ENCODE measurements around the gene DAGLA.

DAGLA gene

GRCh38 chr11:61793083-61793828 is 113.1 kb downstream of the DAGLA start:
- Histone ChIP-seq H3K36me3 (ENCODE audit: insufficient read depth, insufficient read length, low read length) (peaks cover 72% of the 10 kb centered on the region), H3K4me3 (ENCODE audit: insufficient read length, low read depth) (peak overlapping the region; percentile 96), H3K9ac (ENCODE audit: insufficient read length, low read depth) (peak overlapping the region; percentile 99), H3K4me1 (ENCODE audit: insufficient read depth, insufficient read length) (peaks cover 6% of the 10 kb centered on the region), H3K9me3 (ENCODE audit: insufficient read depth, low read length) (no peaks in the 10 kb centered on the region), H3K27me3 (ENCODE audit: insufficient read depth, insufficient read length) (no peaks in the 10 kb centered on the region)
- DNase-seq (ENCODE audit: low read depth, low spot score) = no peak
- no peak for TF ChIP-seq ZNF274 (IDR thresholded peaks at IDR 0.05; ENCODE audit: low read depth, low read length)
- no peak for TF ChIP-seq YY1 (IDR thresholded peaks at IDR 0.05; ENCODE audit: insufficient read depth, insufficient read length)
- TF ChIP-seq SUZ12 (IDR thresholded peaks at IDR 0.05; ENCODE audit: extremely low read depth, insufficient read depth, insufficient read length) = no peak

- Histone ChIP-seq H3K9ac (ENCODE audit: insufficient read length, low read depth) (peak overlapping the region; percentile 99), H3K4me3 (ENCODE audit: insufficient read length, low read depth) (peak overlapping the region; percentile 96), H3K4me1 (ENCODE audit: insufficient read depth, insufficient read length) (peaks cover 6% of the 10 kb centered on the region), H3K36me3 (ENCODE audit: insufficient read depth, insufficient read length, low read length) (peaks cover 71% of the 10 kb centered on the region), H3K27me3 (ENCODE audit: insufficient read depth, insufficient read length) (no peaks in the 10 kb centered on the region), H3K9me3 (ENCODE audit: insufficient read depth, low read length) (no peaks in the 10 kb centered on the region)
- TF ChIP-seq YY1 (IDR thresholded peaks at IDR 0.05; ENCODE audit: insufficient read depth, insufficient read length) = no peak
- TF ChIP-seq ZNF274 (IDR thresholded peaks at IDR 0.05; ENCODE audit: low read depth, low read length) = no peak
- TF ChIP-seq SUZ12 (IDR thresholded peaks at IDR 0.05; ENCODE audit: extremely low read depth, insufficient read depth, insufficient read length) = no peak
- no peak for DNase-seq (ENCODE audit: low read depth, low spot score)
These were observed 113.6 kb downstream of the DAGLA start for GRCh38 chr11:61793829-61794204.

- Histone ChIP-seq H3K4me3 (ENCODE audit: insufficient read length, low read depth) (no peak overlapping the region), H3K4me1 (ENCODE audit: insufficient read depth, insufficient read length) (peaks cover 6% of the 10 kb centered on the region), H3K9me3 (ENCODE audit: insufficient read depth, low read length) (no peaks in the 10 kb centered on the region), H3K9ac (ENCODE audit: insufficient read length, low read depth) (no peak overlapping the region), H3K27me3 (ENCODE audit: insufficient read depth, insufficient read length) (no peaks in the 10 kb centered on the region), H3K36me3 (ENCODE audit: insufficient read depth, insufficient read length, low read length) (peaks cover 67% of the 10 kb centered on the region)
- TF ChIP-seq ZNF274 (IDR thresholded peaks at IDR 0.05; ENCODE audit: low read depth, low read length) (no peak), SUZ12 (IDR thresholded peaks at IDR 0.05; ENCODE audit: extremely low read depth, insufficient read depth, insufficient read length) (no peak)
- no peak for DNase-seq (ENCODE audit: low read depth, low spot score)
These were observed 114.4 kb downstream of the DAGLA start for GRCh38 chr11:61794579-61794978.

GRCh38 chr11:61795459-61795858 is 115.3 kb downstream of the DAGLA start:
- no peak for DNase-seq (ENCODE audit: low read depth, low spot score)
- H3K9me3 ChIP-seq (ENCODE audit: insufficient read depth, low read length) = no peaks in the 10 kb centered on the region
- TF ChIP-seq SUZ12 (IDR thresholded peaks at IDR 0.05; ENCODE audit: extremely low read depth, insufficient read depth, insufficient read length) = no peak
- no peak for TF ChIP-seq YY1 (IDR thresholded peaks at IDR 0.05; ENCODE audit: insufficient read depth, insufficient read length)
- TF ChIP-seq ZNF274 (IDR thresholded peaks at IDR 0.05; ENCODE audit: low read depth, low read length) = no peak
- H3K4me3 ChIP-seq (ENCODE audit: insufficient read length, low read depth) = no peak overlapping the region
- no peaks in the 10 kb centered on the region for H3K27me3 ChIP-seq (ENCODE audit: insufficient read depth, insufficient read length)
- peaks cover 67% of the 10 kb centered on the region for H3K36me3 ChIP-seq (ENCODE audit: insufficient read depth, insufficient read length, low read length)
- H3K4me1 ChIP-seq (ENCODE audit: insufficient read depth, insufficient read length) = peaks cover 4% of the 10 kb centered on the region
- no peak overlapping the region for H3K9ac ChIP-seq (ENCODE audit: insufficient read length, low read depth)

GRCh38 chr11:61795876-61796526 is 115.8 kb downstream of the DAGLA start:
- Histone ChIP-seq H3K9me3 (ENCODE audit: insufficient read depth, low read length) (no peaks in the 10 kb centered on the region), H3K27me3 (ENCODE audit: insufficient read depth, insufficient read length) (no peaks in the 10 kb centered on the region), H3K9ac (ENCODE audit: insufficient read length, low read depth) (no peak overlapping the region), H3K4me3 (ENCODE audit: insufficient read length, low read depth) (no peak overlapping the region), H3K4me1 (ENCODE audit: insufficient read depth, insufficient read length) (peaks cover 3% of the 10 kb centered on the region), H3K36me3 (ENCODE audit: insufficient read depth, insufficient read length, low read length) (peaks cover 67% of the 10 kb centered on the region)
- no peak for DNase-seq (ENCODE audit: low read depth, low spot score)
- TF ChIP-seq ZNF274 (IDR thresholded peaks at IDR 0.05; ENCODE audit: low read depth, low read length) = no peak
- no peak for TF ChIP-seq YY1 (IDR thresholded peaks at IDR 0.05; ENCODE audit: insufficient read depth, insufficient read length)
- no peak for TF ChIP-seq SUZ12 (IDR thresholded peaks at IDR 0.05; ENCODE audit: extremely low read depth, insufficient read depth, insufficient read length)

Measured in NT2/D1 (cell line).